Keratinocyte (primary cell): Measurements from ENCODE around the gene TMTC2.

ENCODE experiments used
- CTCF ChIP-seq, 3 experiments: IDR thresholded peaks in 1 of 3; conservative IDR thresholded peaks in 1 of 3; optimal IDR thresholded peaks in 1 of 3; 2 replicates in 2 of 3; 3 replicates in 1 of 3; pipeline versions ENCODE3 to v1.5.1; 2011; ENCODE audit warnings: low read length in 3 of 3, mild to moderate bottlenecking in 3 of 3, moderate library complexity in 2 of 3, control low read depth in 1 of 3, inconsistent platforms in 1 of 3; ENCODE audit not compliant: insufficient read depth in 2 of 3; ENCODE audit errors: extremely low read depth in 1 of 3
- EZH2 ChIP-seq: IDR thresholded peaks from one replicate; pipeline ENCODE4 v1.6.1; 2012; ENCODE audit warnings: inconsistent platforms, mild to moderate bottlenecking, low read length, moderate library complexity

DNA sequence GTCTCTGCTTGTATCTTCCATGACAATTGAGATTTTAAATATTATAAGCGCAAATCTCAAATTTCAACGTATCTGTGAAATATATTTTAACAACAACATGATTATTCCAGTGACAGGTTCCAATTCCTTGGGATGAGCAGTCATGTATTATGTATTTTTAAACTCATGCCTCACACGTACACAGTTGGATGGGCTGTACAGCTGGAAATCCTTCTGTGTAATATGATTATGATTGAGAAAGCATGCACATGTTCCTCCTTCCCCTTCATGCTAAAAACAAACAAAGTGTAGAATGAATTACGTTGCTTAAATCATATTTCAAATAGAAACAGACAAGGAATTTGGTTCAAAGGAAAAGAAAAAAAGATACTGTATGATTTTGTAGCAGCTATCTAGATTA lies 428.3 kb downstream of the TMTC2 start:
- TF ChIP-seq EZH2: no peak
- TF ChIP-seq CTCF (optimal IDR thresholded peaks at IDR 0.05 in 1 of 3, IDR thresholded peaks at IDR 0.05 in 1 of 3, conservative IDR thresholded peaks at IDR 0.05 in 1 of 3; ENCODE audit: extremely low read depth in 1 of 3, insufficient read depth in 2 of 3, low read length in 3 of 3): no peak
